ENCODE results near the gene BID. TPM values are rescaled to one million over a fixed set of nuclear protein-coding genes. Genes with fewer than 3 reads are reported as not detected.

BID gene
- total and polyA plus RNA-seq, 2 of the 8 experiments (the other 6 are each of a cell fraction or from before 2014, with no cell fraction given), result 39.3 to 114 TPM

- TF ChIP-seq TEAD4 (IDR thresholded peaks at IDR 0.05; ENCODE audit: low read depth, low read length) (no peak), PHF8 (conservative IDR thresholded peaks at IDR 0.05; ENCODE audit: low read depth, low read length) (peak; percentile 64), MAFK (IDR thresholded peaks at IDR 0.05; ENCODE audit: low read depth, low read length) (no peak)
Observed at GRCh38 chr22:17774206-17774925, at the start of gene BID (continued).
